Heart left ventricle (tissue), 16 donors: ENCODE results near the gene FAM168B. TPM values are rescaled to one million over a fixed set of nuclear protein-coding genes. Genes with fewer than 3 reads are reported as not detected.

Source experiments
- ATAC-seq, 4 donors: fragments of 200-7000 bp; cut with Tn5 transposase; one replicate each; pipeline ENCODE4 v1.9.1; 2020 to 2022; ENCODE audit warnings: moderate library complexity in 4 of 4, mild to moderate bottlenecking in 3 of 4, moderate number of reproducible peaks in 1 of 4
- DNase-seq, 5 donors: peaks; one replicate each; pipeline ENCODE4 v3.0.0-alpha.2; 2020
- H3K27ac ChIP-seq, 12 donors: fragments of 200-600 bp; sonication (generic) in 4 of 12; one replicate each; pipeline versions ENCODE4 v1.5.0 to v1.8.0; 2016 to 2022; ENCODE audit warnings: mild to moderate bottlenecking in 2 of 12
- H3K27me3 ChIP-seq, 9 donors: fragments of 200-600 bp; sonication (generic) in 2 of 9; one replicate each; pipeline versions ENCODE4 v1.5.1 to v1.8.0; 2016 to 2022; ENCODE audit warnings: mild to moderate bottlenecking in 3 of 9
- H3K36me3 ChIP-seq, 9 donors: fragments of 200-600 bp; sonication (generic) in 2 of 9; one replicate each; pipeline versions ENCODE4 v1.5.0 to v1.8.0; 2018 to 2022; ENCODE audit warnings: mild to moderate bottlenecking in 2 of 9
- H3K4me1 ChIP-seq, 12 donors: fragments of 200-600 bp; sonication (generic) in 4 of 12; one replicate each; pipeline versions ENCODE4 v1.5.0 to v1.8.0; 2016 to 2022; ENCODE audit warnings: mild to moderate bottlenecking in 3 of 12
- H3K4me3 ChIP-seq, 12 donors: fragments of 200-600 bp; sonication (generic) in 4 of 12; one replicate each; pipeline versions ENCODE4 v1.5.0 to v1.8.0; 2017 to 2022; ENCODE audit warnings: mild to moderate bottlenecking in 9 of 12, moderate library complexity in 4 of 12
- H3K9me3 ChIP-seq, 12 donors: fragments of 200-600 bp; sonication (generic) in 4 of 12; one replicate each; pipeline versions ENCODE4 v1.5.0 to v1.8.0; 2016 to 2022; ENCODE audit warnings: mild to moderate bottlenecking in 1 of 12
- CTCF ChIP-seq, 12 donors: fragments of 200-600 bp; sonication (generic) in 4 of 12; IDR thresholded peaks; one replicate each; pipeline versions ENCODE4 v1.5.0 to v1.8.0; 2018 to 2022; ENCODE audit warnings: antibody characterized with exemption in 12 of 12, mild to moderate bottlenecking in 5 of 12
- POLR2A ChIP-seq, 2 donors: fragments of 450-650 bp; IDR thresholded peaks; one replicate each; pipeline ENCODE4 v1.6.1; 2017; ENCODE audit warnings: antibody characterized with exemption in 2 of 2, mild to moderate bottlenecking in 2 of 2, moderate library complexity in 2 of 2
- WGBS, 4 donors: extraction: QIAGEN DNeasy Blood & Tissue Kit in 2 of 4; methylation state at CpG; one replicate each; pipeline versions ENCODE4 v1.1.5 to v1.1.7; 2013 to 2018; 5-methylcytosine and 5-hydroxymethylcytosine counted together
- intact Hi-C, 10 donors: fragments of 100-400 bp; cut with DNase I; formaldehyde crosslinking; loops; one replicate each; pipeline versions ENCODE4 v1.11.1 to v1.14.2; 2022
- polyA plus RNA-seq, 2 donors: library from polyadenylated mRNA; stranded (reverse); fragments of 200-250 nt; gene quantifications; one replicate each; pipeline ENCODE4 v1.2.3, GENCODE V29; 2013
- total RNA-seq, 9 donors: library from RNA; depleted of rRNA in 2 of 9; stranded (reverse); fragments of >200 nt in 2 of 9; fragmentation: NEBNext Ultra II Directional in 3 of 9; extraction: Animal tissue kit (Norgen Biotek cat#: 25700) in 3 of 9; gene quantifications; one replicate each; pipeline versions ENCODE4 v1.1.0 to v1.2.4, GENCODE V29; 2016 to 2023
- donor health status: ischemic (EF 13 %, LVEDD 7.1; RV severe dilation, severe dysfunction).
- donor health status: healthy with polysubstance abuse.
- donor health status: DM: no; HTN: yes; CAD: no.
- donor health status: DM: no; HTN: no; CAD: no.
- donor health status: ischemic (EF 25% LVEDD 6.9; RV normal size, moderate dysfunction).
- donor health status: ischemic (EF 25% LVEDD 5.7; RV mildly dilated, moderate dysfunction).
- donor health status: healthy.
- donor health status: DM: yes; HTN: yes; CAD: no.
- donor health status: ischemic (EF 35%, LVEDD 5.7; RV mildly dilated, moderate dysfunction).
- donor health status: nonischemic (EF 11% LVEDD 7.7; RV severe dilation, severe dysfunction).
- donor health status: DM: yes; HTN: yes; CAD: no.
- donor health status: PGD.
- donor health status: ischemic (EF 29% LVEDD 5.4; RV normal size, mild dysfunction).
- donor health status: nonischemic (EF 23%, LVEDD 6.1; RV moderate dilation, normal function).

Gene FAM168B
- total and polyA plus RNA-seq, 11 donors, result 23.0 to 174 (median 86.9) TPM

GRCh38 chr2:131132729-131133128 is 39.5 kb upstream of the FAM168B start:
- ATAC-seq (no peak), DNase-seq (no peak)
- Histone ChIP-seq H3K9me3 (peaks cover 0 to 4% (median 0%) of the 10 kb centered on the region in 12 donors), H3K27me3 (no peaks in the 10 kb centered on the region), H3K4me1 (no peaks in the 10 kb centered on the region), H3K4me3 (no peak overlapping the region), H3K27ac (no peak overlapping the region), H3K36me3 (peaks cover 0 to 89% (median 73%) of the 10 kb centered on the region in 9 donors)
- intact Hi-C loops, result no loop called here
- WGBS, 4 donors, result 90 to 93% (median 91%) methylated on average over 8 of the region's 8 CpGs
- TF ChIP-seq POLR2A (IDR thresholded peaks at IDR 0.05) (no peak), CTCF (IDR thresholded peaks at IDR 0.05) (no peak)

GRCh38 chr2:131130298-131130596 is 37.0 kb upstream of the FAM168B start:
- Histone ChIP-seq H3K4me3 (no peak overlapping the region), H3K27ac (no peak overlapping the region), H3K27me3 (no peaks in the 10 kb centered on the region), H3K9me3 (peaks cover 0 to 4% (median 0%) of the 10 kb centered on the region in 12 donors), H3K36me3 (peaks cover 0 to 98% (median 88%) of the 10 kb centered on the region in 9 donors), H3K4me1 (no peaks in the 10 kb centered on the region)
- 96 to 100% (median 97%) methylated on average over 2 of the region's 2 CpGs for WGBS, 4 donors
- no peak for TF ChIP-seq POLR2A (IDR thresholded peaks at IDR 0.05)
- intact Hi-C loops, result no loop called here
- ATAC-seq (no peak), DNase-seq (no peak)

GRCh38 chr2:131127981-131128380 is 34.7 kb upstream of the FAM168B start:
- TF ChIP-seq CTCF (IDR thresholded peaks at IDR 0.05), result no peak
- TF ChIP-seq POLR2A (IDR thresholded peaks at IDR 0.05), result no peak

GRCh38 chr2:131127076-131127475 is 33.8 kb upstream of the FAM168B start:
- DNase-seq (no peak), ATAC-seq (no peak)
- no peak overlapping the region for H3K27ac ChIP-seq
- H3K9me3 ChIP-seq, result peaks cover 0 to 4% (median 0%) of the 10 kb centered on the region in 12 donors
- WGBS, 4 donors, result 65 to 85% (median 74%) methylated on average over 3 of the region's 3 CpGs
- no peaks in the 10 kb centered on the region for H3K27me3 ChIP-seq
- no peak overlapping the region for H3K4me3 ChIP-seq
- TF ChIP-seq POLR2A (IDR thresholded peaks at IDR 0.05) (no peak), CTCF (IDR thresholded peaks at IDR 0.05) (no peak)
- intact Hi-C loops, result no loop called here
- peaks cover 0 to 88% (median 73%) of the 10 kb centered on the region in 9 donors for H3K36me3 ChIP-seq
- no peaks in the 10 kb centered on the region for H3K4me1 ChIP-seq

More at GRCh38 chr2:131127981-131128380, 34.7 kb upstream of the FAM168B start:
- 86 to 93% (median 90%) methylated on average over 3 of the region's 3 CpGs for WGBS, 4 donors
- H3K4me3 ChIP-seq, result no peak overlapping the region
- intact Hi-C loops, result no loop called here
- H3K4me1 ChIP-seq, result no peaks in the 10 kb centered on the region
- H3K9me3 ChIP-seq, result peaks cover 0 to 4% (median 0%) of the 10 kb centered on the region in 12 donors
- DNase-seq (no peak), ATAC-seq (no peak)
- H3K36me3 ChIP-seq, result peaks cover 0 to 88% (median 74%) of the 10 kb centered on the region in 9 donors
- H3K27me3 ChIP-seq, result no peaks in the 10 kb centered on the region
- H3K27ac ChIP-seq, result no peak overlapping the region

GRCh38 chr2:131126436-131126835 is 33.2 kb upstream of the FAM168B start:
- no peak overlapping the region for H3K27ac ChIP-seq
- DNase-seq (no peak), ATAC-seq (no peak)
- intact Hi-C loops, result no loop called here
- H3K36me3 ChIP-seq, result peaks cover 0 to 88% (median 73%) of the 10 kb centered on the region in 9 donors
- no peak overlapping the region for H3K4me3 ChIP-seq
- TF ChIP-seq POLR2A (IDR thresholded peaks at IDR 0.05), result no peak
- TF ChIP-seq CTCF (IDR thresholded peaks at IDR 0.05), result no peak
- no peaks in the 10 kb centered on the region for H3K4me1 ChIP-seq
- WGBS, 4 donors, result 74 to 92% (median 87%) methylated on average over 5 of the region's 5 CpGs
- peaks cover 0 to 4% (median 0%) of the 10 kb centered on the region in 12 donors for H3K9me3 ChIP-seq
- no peaks in the 10 kb centered on the region for H3K27me3 ChIP-seq
